ENCODE data around the gene RUNX2. TPM values are rescaled to one million over a fixed set of nuclear protein-coding genes. Genes with fewer than 3 reads are reported as not detected.

Gene RUNX2
- total and polyA plus RNA-seq, 2 of the 8 experiments (the other 6 are each of a cell fraction or from before 2014, with no cell fraction given): 0.26 to 1.2 TPM

DNA sequence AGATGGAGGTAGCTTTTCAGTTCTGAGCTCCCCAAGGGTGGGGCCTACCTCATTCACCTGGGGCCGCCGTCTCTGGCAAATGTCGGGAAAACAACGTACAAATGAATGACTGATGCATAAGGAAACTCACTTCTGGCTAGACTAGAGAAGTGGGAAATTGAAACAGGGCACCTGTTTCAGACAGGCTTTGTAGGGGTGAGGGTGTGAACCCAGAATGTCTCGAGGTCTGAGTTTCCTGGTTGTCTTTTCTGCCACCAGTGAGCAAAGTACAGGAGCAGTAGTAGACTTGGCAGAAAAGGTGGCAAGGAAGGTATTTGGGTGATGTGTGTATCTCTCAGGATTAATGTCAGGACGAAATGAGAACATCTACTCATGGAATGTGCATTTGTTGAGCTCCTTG, 379.0 kb downstream of the RUNX2 start:
- FAIRE-seq (no peak), DNase-seq (ENCODE audit: low read depth in 1 of 2, low spot score in 2 of 2) (no peak)
- TF ChIP-seq RFX5 (IDR thresholded peaks at IDR 0.05; ENCODE audit: borderline replicate concordance, low read depth, low read length) (no peak), KDM1A (IDR thresholded peaks at IDR 0.05; ENCODE audit: borderline replicate concordance, low read length) (no peak), KDM5A (IDR thresholded peaks at IDR 0.05; ENCODE audit: low read length) (no peak), JUND (IDR thresholded peaks at IDR 0.05; ENCODE audit: low read length) (no peak), TCF12 (IDR thresholded peaks at IDR 0.05; ENCODE audit: low read depth, low read length) (no peak), GTF2F1 (IDR thresholded peaks at IDR 0.05; ENCODE audit: borderline replicate concordance, low read depth, low read length) (no peak), CBX8 (IDR thresholded peaks at IDR 0.05; ENCODE audit: borderline replicate concordance, low read depth, low read length) (no peak), MAFK (IDR thresholded peaks at IDR 0.05; ENCODE audit: low read depth, low read length) (no peak), SIX5 (IDR thresholded peaks at IDR 0.05; ENCODE audit: low read depth, low read length) (no peak), HDAC6 (IDR thresholded peaks at IDR 0.05; ENCODE audit: low read depth, low read length) (no peak), ZNF274 (IDR thresholded peaks at IDR 0.05; ENCODE audit: borderline replicate concordance, extremely low read depth, low read length) (no peak), ATF3 (IDR thresholded peaks at IDR 0.05; ENCODE audit: insufficient read depth, low read depth, low read length) (no peak), E2F6 (IDR thresholded peaks at IDR 0.05) (no peak), TAF1 (IDR thresholded peaks at IDR 0.05; ENCODE audit: low read depth, low read length) (no peak)

More for the DNA sequence above, 379.0 kb downstream of the RUNX2 start:
- ChIA-PET POLR2A (ENCODE audit: partially characterized antibody) (no interaction called here), CTCF (ENCODE audit: partially characterized antibody) (interaction anchor here (0.7 to 4.8 kb wide), 6 partner anchors 7 to 1232 kb away, joined by 3 to 26 read pairs (median 4); no protein-coding TSS in a partner anchor)
- no peak overlapping the region for H2AFZ ChIP-seq (ENCODE audit: low read length)
- no peak overlapping the region for H3K4me2 ChIP-seq (ENCODE audit: insufficient read depth in 1 of 2, low read depth in 2 of 2, low read length in 2 of 2)
- H3K27me3 ChIP-seq (replicated peaks in 1 of 4; ENCODE audit: control insufficient read depth in 3 of 4, extremely low read depth in 1 of 4, insufficient read depth in 3 of 4, low read length in 3 of 4): no peaks in the 10 kb centered on the region
- H4K5ac ChIP-seq (ENCODE audit: insufficient read length, low read depth, low read length): no peak overlapping the region
- no peak overlapping the region for H3K23ac ChIP-seq (ENCODE audit: insufficient read length)
- no peak overlapping the region for H4K8ac ChIP-seq (ENCODE audit: extremely low read depth, insufficient read depth, low read length)
- H2BK5ac ChIP-seq (ENCODE audit: low read depth, low read length): no peak overlapping the region
- H3K4me3 ChIP-seq (ENCODE audit: extremely low read depth in 1 of 4, insufficient read depth in 2 of 4, low read depth in 3 of 4, low read length in 4 of 4): no peak overlapping the region
- H3K36me3 ChIP-seq (ENCODE audit: control insufficient read depth in 2 of 4, insufficient read depth in 4 of 4, low read length in 3 of 4): no peaks in the 10 kb centered on the region
- H2AK5ac ChIP-seq (ENCODE audit: low read depth, low read length): no peak overlapping the region
- WGBS, 2 experiments (ENCODE audit: extremely low coverage in 1 of 2, insufficient coverage in 1 of 2, insufficient read length in 1 of 2, insufficient replicate concordance in 2 of 2, low coverage in 1 of 2, low lambda C conversion rate in 2 of 2, missing lambda C conversion rate in 1 of 2): 93% methylated on average over 6 of the region's 6 CpGs; no CpG with 5 or more reads in 1 of the 2 experiments
- no peaks in the 10 kb centered on the region for H3K23me2 ChIP-seq (ENCODE audit: low read depth, low read length)
- H3K79me1 ChIP-seq (ENCODE audit: low read depth, low read length): no peaks in the 10 kb centered on the region
- no peak overlapping the region for H2BK12ac ChIP-seq (ENCODE audit: low read depth, low read length)
- H2BK15ac ChIP-seq (ENCODE audit: low read length): no peak overlapping the region
- H3K27ac ChIP-seq (ENCODE audit: low read depth, low read length): no peak overlapping the region
- H3K4ac ChIP-seq (replicated peaks; ENCODE audit: insufficient read length, low read depth, low read length): no peak overlapping the region
- no peaks in the 10 kb centered on the region for H3K9me3 ChIP-seq (ENCODE audit: insufficient read depth in 2 of 2, low read depth in 1 of 2, low read length in 1 of 2)
- no peaks in the 10 kb centered on the region; a peak in 1 of 7 replicates for H3K4me1 ChIP-seq (replicated peaks in 1 of 4; ENCODE audit: control insufficient read depth in 3 of 4, insufficient read depth in 4 of 4, low read length in 3 of 4)
- no peaks in the 10 kb centered on the region for H3K79me2 ChIP-seq (ENCODE audit: control insufficient read depth in 1 of 2, insufficient read depth in 2 of 2, low read length in 2 of 2)
- H3K9ac ChIP-seq (replicated peaks in 1 of 4; ENCODE audit: extremely low read depth in 1 of 4, low read depth in 3 of 4, low read length in 3 of 4): no peak overlapping the region
- H2BK120ac ChIP-seq (replicated peaks; ENCODE audit: low read depth, low read length): no peak overlapping the region
- H2BK20ac ChIP-seq (ENCODE audit: low read length): no peak overlapping the region
- no peak overlapping the region for H3K14ac ChIP-seq (ENCODE audit: insufficient read length)
- no peak overlapping the region for H3K18ac ChIP-seq (ENCODE audit: extremely low read depth, low read length)
- no peaks in the 10 kb centered on the region for H4K20me1 ChIP-seq (replicated peaks in 1 of 2; ENCODE audit: control insufficient read depth in 1 of 2, insufficient read depth in 2 of 2, low read length in 2 of 2)
- no peak overlapping the region for H4K91ac ChIP-seq (replicated peaks; ENCODE audit: insufficient read length, low read length)
- no peak overlapping the region for H3K56ac ChIP-seq (replicated peaks; ENCODE audit: insufficient read length, low read depth, low read length)

All from H1 (cell line).